H9 (cell line): ENCODE data around the gene GPR89A. TPM values are rescaled to one million over a fixed set of nuclear protein-coding genes. Genes with fewer than 3 reads are reported as not detected.

Experiments
- DNase-seq: peaks from one replicate; pipeline ENCODE4 v3.0.0-alpha.2; 2017
- H2AFZ ChIP-seq: one replicate; pipeline ENCODE4 v1.6.1; 2013; ENCODE audit warnings: mild to moderate bottlenecking, low read length, control low read depth, moderate library complexity
- H2AK5ac ChIP-seq: 2 replicates; pipeline ENCODE4 v1.6.1; 2013; ENCODE audit warnings: low read length, control low read depth, mixed read lengths; ENCODE audit not compliant: insufficient read length
- H2BK120ac ChIP-seq: one replicate; pipeline ENCODE4 v1.6.1; 2013; ENCODE audit warnings: low read depth, mild to moderate bottlenecking, low read length, control low read depth, inconsistent platforms; ENCODE audit not compliant: poor library complexity, severe bottlenecking
- H2BK12ac ChIP-seq: 2 replicates; pipeline ENCODE4 v1.6.1; 2013; ENCODE audit warnings: low read length, control low read depth, mixed read lengths, low read depth; ENCODE audit not compliant: insufficient read length
- H2BK15ac ChIP-seq: 2 replicates; pipeline ENCODE4 v1.6.1; 2013; ENCODE audit warnings: low read depth, low read length, control low read depth
- H2BK20ac ChIP-seq: one replicate; pipeline ENCODE4 v1.6.1; 2013; ENCODE audit warnings: low read depth, mild to moderate bottlenecking, low read length, control low read depth, inconsistent platforms; ENCODE audit not compliant: poor library complexity, severe bottlenecking
- H2BK5ac ChIP-seq: 2 replicates; pipeline ENCODE4 v1.6.1; 2013; ENCODE audit warnings: low read length, control low read depth, mixed read lengths; ENCODE audit not compliant: insufficient read length
- H3K14ac ChIP-seq: 2 replicates; pipeline ENCODE4 v1.6.1; 2013; ENCODE audit warnings: low read length, control low read depth; ENCODE audit not compliant: insufficient read depth
- H3K18ac ChIP-seq: 2 replicates; pipeline ENCODE4 v1.6.1; 2013; ENCODE audit warnings: low read depth, mild to moderate bottlenecking, mixed read lengths, low read length, control low read depth; ENCODE audit not compliant: insufficient read length
- H3K23ac ChIP-seq: 2 replicates; pipeline ENCODE4 v1.6.1; 2013; ENCODE audit warnings: low read length, control low read depth, mixed read lengths, low read depth; ENCODE audit not compliant: insufficient read length
- H3K23me2 ChIP-seq: 2 replicates; pipeline ENCODE4 v1.6.1; 2013; ENCODE audit warnings: low read depth, mild to moderate bottlenecking, mixed read lengths, low read length, control low read depth; ENCODE audit not compliant: insufficient read length, poor library complexity, severe bottlenecking
- H3K27ac ChIP-seq: 2 replicates; pipeline ENCODE4 v1.5.1; 2013; ENCODE audit warnings: low read length, control low read depth, mixed read lengths, low read depth; ENCODE audit not compliant: insufficient read length
- H3K27me3 ChIP-seq: 2 replicates; pipeline ENCODE4 v1.6.1; 2013; ENCODE audit warnings: low read length, control low read depth, inconsistent platforms; ENCODE audit not compliant: insufficient read depth
- H3K4ac ChIP-seq: 2 replicates; pipeline ENCODE4 v1.6.1; 2013; ENCODE audit warnings: low read depth, mild to moderate bottlenecking, control low read depth, inconsistent platforms, low read length, moderate library complexity
- H3K4me1 ChIP-seq: 2 replicates; pipeline ENCODE4 v1.6.1; 2013; ENCODE audit warnings: low read length, control low read depth, inconsistent platforms; ENCODE audit not compliant: insufficient read depth
- H3K4me2 ChIP-seq: 2 replicates; pipeline ENCODE4 v1.6.1; 2013; ENCODE audit warnings: low read length, control low read depth, mixed read lengths; ENCODE audit not compliant: insufficient read length, insufficient read depth
- H3K56ac ChIP-seq: 2 replicates; pipeline ENCODE4 v1.6.1; 2013; ENCODE audit warnings: low read depth, mild to moderate bottlenecking, mixed read lengths, low read length, control low read depth; ENCODE audit not compliant: insufficient read length
- H3K79me1 ChIP-seq: 2 replicates; pipeline ENCODE4 v1.6.1; 2013; ENCODE audit warnings: low read depth, mild to moderate bottlenecking, moderate library complexity, low read length, control low read depth, inconsistent platforms; ENCODE audit not compliant: insufficient read depth, poor library complexity, severe bottlenecking
- H3K79me2 ChIP-seq: 2 replicates; pipeline ENCODE4 v1.6.1; 2013; ENCODE audit warnings: low read length, control low read depth, inconsistent platforms; ENCODE audit not compliant: insufficient read depth
- H3K9ac ChIP-seq: 2 replicates; pipeline ENCODE4 v1.6.1; 2013; ENCODE audit warnings: low read length, control low read depth, mixed read lengths; ENCODE audit not compliant: insufficient read length; ENCODE audit errors: extremely low read depth
- H3K9me3 ChIP-seq: one replicate; pipeline ENCODE4 v1.6.1; 2013; ENCODE audit warnings: low read depth, low read length, inconsistent platforms; ENCODE audit not compliant: control insufficient read depth
- H3T11ph ChIP-seq: one replicate; pipeline ENCODE4 v1.6.1; 2013; ENCODE audit warnings: mild to moderate bottlenecking, low read length, control low read depth, inconsistent platforms
- H4K20me1 ChIP-seq: one replicate; pipeline ENCODE4 v1.6.1; 2013; ENCODE audit not compliant: control insufficient read depth, insufficient read length, insufficient read depth
- H4K5ac ChIP-seq: 2 replicates; pipeline ENCODE4 v1.6.1; 2013; ENCODE audit warnings: low read depth, mild to moderate bottlenecking, mixed read lengths, low read length, control low read depth; ENCODE audit not compliant: insufficient read length
- H4K8ac ChIP-seq: replicated peaks from 2 replicates; pipeline ENCODE4 v1.6.1; 2013; ENCODE audit warnings: low read length, control low read depth, mixed read lengths, low read depth; ENCODE audit not compliant: insufficient read length
- H4K91ac ChIP-seq: 2 replicates; pipeline ENCODE4 v1.6.1; 2013; ENCODE audit warnings: low read depth, mild to moderate bottlenecking, moderate library complexity, mixed read lengths, low read length, control low read depth; ENCODE audit not compliant: insufficient read length
- H3K27ac Mint-ChIP-seq, 3 experiments: 2 replicates in 2 of 3; 3 replicates in 1 of 3; pipeline ENCODE4 v1.8.0; 2020 to 2021; ENCODE audit warnings: mixed read lengths in 3 of 3, mild to moderate bottlenecking in 1 of 3, moderate library complexity in 1 of 3
- H3K27me3 Mint-ChIP-seq: 2 replicates; pipeline ENCODE4 v1.8.0; 2021; ENCODE audit warnings: low read depth, mild to moderate bottlenecking, moderate library complexity, mixed read lengths
- H3K36me3 Mint-ChIP-seq, 3 experiments: 2 replicates in 2 of 3; 3 replicates in 1 of 3; pipeline ENCODE4 v1.8.0; 2020 to 2021; ENCODE audit warnings: low read depth in 3 of 3, mixed read lengths in 3 of 3; ENCODE audit not compliant: insufficient read depth in 1 of 3
- H3K4me1 Mint-ChIP-seq, 2 experiments: 2 replicates each; pipeline ENCODE4 v1.8.0; 2020; ENCODE audit warnings: mixed read lengths in 2 of 2
- H3K4me3 Mint-ChIP-seq, 2 experiments: 2 replicates in 1 of 2; 3 replicates in 1 of 2; pipeline ENCODE4 v1.8.0; 2020 to 2021; ENCODE audit warnings: mild to moderate bottlenecking in 2 of 2, mixed read lengths in 2 of 2, moderate library complexity in 1 of 2
- H3K9me3 Mint-ChIP-seq, 2 experiments: 2 replicates in 1 of 2; 3 replicates in 1 of 2; pipeline ENCODE4 v1.8.0; 2020; ENCODE audit warnings: mild to moderate bottlenecking in 2 of 2, mixed read lengths in 2 of 2, moderate library complexity in 1 of 2
- WGBS: extraction: QIAGEN DNeasy Blood & Tissue Kit; methylation state at CpG from one replicate; pipeline ENCODE4 v1.1.7; 2013; ENCODE audit warnings: missing lambda C conversion rate, low lambda C conversion rate, mixed read lengths; ENCODE audit not compliant: insufficient read length; ENCODE audit errors: extremely low coverage; 5-methylcytosine and 5-hydroxymethylcytosine counted together
- total RNA-seq: library from RNA; stranded (reverse); gene quantifications from 2 replicates; pipeline ENCODE4 v1.2.1, GENCODE V29; 2021
- TF ChIP-seq, protein P1 (sequence below): fragments of 200-600 bp; sonication (generic); conservative IDR thresholded peaks from 3 replicates; pipeline ENCODE4 v1.8.0; 2021; ENCODE audit warnings: antibody characterized with exemption, mild to moderate bottlenecking

GPR89A gene
- total RNA-seq, 1 experiment from 2014 or later: 30.1 TPM

- Histone ChIP-seq H4K8ac (no peak overlapping the region), H3K79me2 (no peaks in the 10 kb centered on the region), H3K9me3 (no peaks in the 10 kb centered on the region), H3K23ac (no peak overlapping the region), H3K4ac (no peak overlapping the region), H3K4me1 (peaks cover 2% of the 10 kb centered on the region; the same call in 1 of the 2 replicates), H3K4me2 (no peak overlapping the region), H3K18ac (no peak overlapping the region), H2BK5ac (no peak overlapping the region), H2BK20ac (no peak overlapping the region), H3K14ac (no peak overlapping the region), H2BK12ac (no peak overlapping the region), H3K56ac (no peak overlapping the region), H2BK15ac (no peak overlapping the region), H4K91ac (no peak overlapping the region), H4K5ac (no peak overlapping the region), H3K27ac (no peak overlapping the region), H3T11ph (no peak overlapping the region), H2BK120ac (no peak overlapping the region), H4K20me1 (no peaks in the 10 kb centered on the region), H2AFZ (no peak overlapping the region), H3K23me2 (no peaks in the 10 kb centered on the region), H2AK5ac (no peak overlapping the region), H3K9ac (no peak overlapping the region), H3K27me3 (no peaks in the 10 kb centered on the region), H3K79me1 (no peaks in the 10 kb centered on the region)
- no peaks in the 10 kb centered on the region for H3K36me3 Mint-ChIP-seq
- no peak overlapping the region for H3K27ac Mint-ChIP-seq
- WGBS: no CpG with 5 or more reads among the region's 7 CpGs
- no peaks in the 10 kb centered on the region for H3K9me3 Mint-ChIP-seq
- H3K27me3 Mint-ChIP-seq: peaks cover 5% of the 10 kb centered on the region; the same call in 1 of the 2 replicates
- peaks cover 15 to 17% of the 10 kb centered on the region in 2 experiments; a peak in 3 of 4 replicates for H3K4me1 Mint-ChIP-seq
- no peak for DNase-seq
- TF ChIP-seq, protein P1, sequence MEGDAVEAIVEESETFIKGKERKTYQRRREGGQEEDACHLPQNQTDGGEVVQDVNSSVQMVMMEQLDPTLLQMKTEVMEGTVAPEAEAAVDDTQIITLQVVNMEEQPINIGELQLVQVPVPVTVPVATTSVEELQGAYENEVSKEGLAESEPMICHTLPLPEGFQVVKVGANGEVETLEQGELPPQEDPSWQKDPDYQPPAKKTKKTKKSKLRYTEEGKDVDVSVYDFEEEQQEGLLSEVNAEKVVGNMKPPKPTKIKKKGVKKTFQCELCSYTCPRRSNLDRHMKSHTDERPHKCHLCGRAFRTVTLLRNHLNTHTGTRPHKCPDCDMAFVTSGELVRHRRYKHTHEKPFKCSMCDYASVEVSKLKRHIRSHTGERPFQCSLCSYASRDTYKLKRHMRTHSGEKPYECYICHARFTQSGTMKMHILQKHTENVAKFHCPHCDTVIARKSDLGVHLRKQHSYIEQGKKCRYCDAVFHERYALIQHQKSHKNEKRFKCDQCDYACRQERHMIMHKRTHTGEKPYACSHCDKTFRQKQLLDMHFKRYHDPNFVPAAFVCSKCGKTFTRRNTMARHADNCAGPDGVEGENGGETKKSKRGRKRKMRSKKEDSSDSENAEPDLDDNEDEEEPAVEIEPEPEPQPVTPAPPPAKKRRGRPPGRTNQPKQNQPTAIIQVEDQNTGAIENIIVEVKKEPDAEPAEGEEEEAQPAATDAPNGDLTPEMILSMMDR: no peak
- no peak overlapping the region for H3K4me3 Mint-ChIP-seq
These were observed 97.8 kb downstream of the GPR89A start for GRCh38 chr1:145705622-145706021.
